KOPT-K1 (cell line): ENCODE data around the gene AOAH.

Source experiments
- H3K27ac ChIP-seq: fragments of 200-600 bp; sonication (generic); 2 replicates; pipeline ENCODE4 v1.5.1; 2016; ENCODE audit warnings: antibody characterized with exemption, mild to moderate bottlenecking, low read depth, low read length; ENCODE audit not compliant: poor library complexity, severe bottlenecking
- H3K36me3 ChIP-seq: fragments of 200-600 bp; sonication (generic); 2 replicates; pipeline ENCODE4 v1.5.1; 2017; ENCODE audit warnings: antibody characterized with exemption, mild to moderate bottlenecking, low read length, moderate library complexity; ENCODE audit not compliant: insufficient read depth
- H3K9me3 ChIP-seq: fragments of 200-600 bp; sonication (generic); 2 replicates; pipeline ENCODE4 v1.5.1; 2017; ENCODE audit warnings: antibody characterized with exemption, low read length, mild to moderate bottlenecking; ENCODE audit not compliant: insufficient read depth, poor library complexity, severe bottlenecking

AOAH gene

GRCh38 chr7:36648441-36648840, 75.9 kb downstream of the AOAH start:
- Histone ChIP-seq H3K9me3 (no peaks in the 10 kb centered on the region), H3K36me3 (no peaks in the 10 kb centered on the region), H3K27ac (no peak overlapping the region)

GRCh38 chr7:36644625-36645422, 79.5 kb downstream of the AOAH start:
- Histone ChIP-seq H3K36me3 (no peaks in the 10 kb centered on the region), H3K27ac (no peak overlapping the region), H3K9me3 (no peaks in the 10 kb centered on the region)

- Histone ChIP-seq H3K9me3 (no peaks in the 10 kb centered on the region), H3K27ac (no peak overlapping the region), H3K36me3 (no peaks in the 10 kb centered on the region)
These were observed 81.9 kb downstream of the AOAH start for GRCh38 chr7:36642414-36642813.

- no peaks in the 10 kb centered on the region for H3K9me3 ChIP-seq
These were observed 82.3 kb downstream of the AOAH start for GRCh38 chr7:36642010-36642409.

GRCh38 chr7:36640682-36641081, 83.6 kb downstream of the AOAH start:
- Histone ChIP-seq H3K36me3 (no peaks in the 10 kb centered on the region), H3K9me3 (no peaks in the 10 kb centered on the region), H3K27ac (peak overlapping the region; percentile 57)

More at GRCh38 chr7:36642010-36642409, 82.3 kb downstream of the AOAH start:
- Histone ChIP-seq H3K27ac (no peak overlapping the region), H3K36me3 (no peaks in the 10 kb centered on the region)

- no peaks in the 10 kb centered on the region for H3K9me3 ChIP-seq
- H3K36me3 ChIP-seq, result no peaks in the 10 kb centered on the region
- peak overlapping the region; percentile 57 for H3K27ac ChIP-seq
These were observed 84.5 kb downstream of the AOAH start for GRCh38 chr7:36639826-36640225.

GRCh38 chr7:36638586-36639263, 85.6 kb downstream of the AOAH start:
- H3K36me3 ChIP-seq, result no peaks in the 10 kb centered on the region
- H3K9me3 ChIP-seq, result no peaks in the 10 kb centered on the region
- peak overlapping the region; percentile 57 for H3K27ac ChIP-seq

- H3K9me3 ChIP-seq, result no peaks in the 10 kb centered on the region
- H3K27ac ChIP-seq, result peak overlapping the region; percentile 57
- H3K36me3 ChIP-seq, result no peaks in the 10 kb centered on the region
These were observed 86.2 kb downstream of the AOAH start for GRCh38 chr7:36638140-36638539.

- Histone ChIP-seq H3K27ac (peak overlapping the region; percentile 29), H3K9me3 (no peaks in the 10 kb centered on the region)
These were observed 86.9 kb downstream of the AOAH start for GRCh38 chr7:36637417-36637816.

GRCh38 chr7:36636126-36636525, 88.2 kb downstream of the AOAH start:
- no peaks in the 10 kb centered on the region for H3K9me3 ChIP-seq
- H3K36me3 ChIP-seq, result no peaks in the 10 kb centered on the region
- H3K27ac ChIP-seq, result no peak overlapping the region

More at GRCh38 chr7:36637417-36637816, 86.9 kb downstream of the AOAH start:
- no peaks in the 10 kb centered on the region for H3K36me3 ChIP-seq

- Histone ChIP-seq H3K36me3 (no peaks in the 10 kb centered on the region), H3K27ac (no peak overlapping the region), H3K9me3 (no peaks in the 10 kb centered on the region)
These were observed 89.2 kb downstream of the AOAH start for GRCh38 chr7:36635091-36635490.

- H3K36me3 ChIP-seq, result no peaks in the 10 kb centered on the region
- no peak overlapping the region for H3K27ac ChIP-seq
- no peaks in the 10 kb centered on the region for H3K9me3 ChIP-seq
These were observed 90.9 kb downstream of the AOAH start for GRCh38 chr7:36633377-36633776.

GRCh38 chr7:36630112-36630650, 94.1 kb downstream of the AOAH start:
- H3K27ac ChIP-seq, result no peak overlapping the region
- no peaks in the 10 kb centered on the region for H3K36me3 ChIP-seq
- H3K9me3 ChIP-seq, result no peaks in the 10 kb centered on the region

GRCh38 chr7:36629351-36629750, 94.9 kb downstream of the AOAH start:
- Histone ChIP-seq H3K27ac (no peak overlapping the region), H3K9me3 (no peaks in the 10 kb centered on the region), H3K36me3 (no peaks in the 10 kb centered on the region)

GRCh38 chr7:36627836-36628235, 96.5 kb downstream of the AOAH start:
- Histone ChIP-seq H3K9me3 (no peaks in the 10 kb centered on the region), H3K36me3 (no peaks in the 10 kb centered on the region), H3K27ac (no peak overlapping the region)
